HG02588 (cell line): Measurements from ENCODE around the gene FAM107B.
"Not testable (repeated sequence)": the region's sequence is repeated elsewhere in the genome, so short reads cannot be mapped to it uniquely, and the experiment has no call there.

Experiments
- ATAC-seq: cut with Tn5 transposase; IDR thresholded peaks from one replicate; pipeline ENCODE4 v1.9.1; 2021; ENCODE audit warnings: mild to moderate bottlenecking, moderate library complexity; ENCODE audit not compliant: unreplicated experiment

The FAM107B gene

DNA sequence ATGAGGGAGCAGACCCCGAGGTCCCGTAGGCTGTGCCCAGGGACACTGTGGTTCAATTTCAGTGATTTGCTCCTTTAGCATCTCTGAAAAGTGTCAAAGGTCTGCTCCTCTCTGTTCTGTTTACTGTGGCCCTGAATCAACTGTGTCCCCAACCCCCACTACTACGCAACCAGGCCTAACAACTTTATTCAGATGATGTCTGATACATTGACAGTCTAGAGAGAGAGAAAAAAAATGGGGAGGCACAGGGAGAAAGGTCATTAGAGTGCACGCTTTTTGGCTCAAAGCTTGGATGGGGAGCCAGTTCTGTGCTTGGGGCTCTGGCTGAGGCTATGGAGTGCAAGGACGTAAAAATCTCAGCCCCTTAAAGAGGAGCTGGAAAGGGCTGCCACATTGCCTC lies 77.9 kb downstream of the FAM107B start:
- no peak for ATAC-seq

DNA sequence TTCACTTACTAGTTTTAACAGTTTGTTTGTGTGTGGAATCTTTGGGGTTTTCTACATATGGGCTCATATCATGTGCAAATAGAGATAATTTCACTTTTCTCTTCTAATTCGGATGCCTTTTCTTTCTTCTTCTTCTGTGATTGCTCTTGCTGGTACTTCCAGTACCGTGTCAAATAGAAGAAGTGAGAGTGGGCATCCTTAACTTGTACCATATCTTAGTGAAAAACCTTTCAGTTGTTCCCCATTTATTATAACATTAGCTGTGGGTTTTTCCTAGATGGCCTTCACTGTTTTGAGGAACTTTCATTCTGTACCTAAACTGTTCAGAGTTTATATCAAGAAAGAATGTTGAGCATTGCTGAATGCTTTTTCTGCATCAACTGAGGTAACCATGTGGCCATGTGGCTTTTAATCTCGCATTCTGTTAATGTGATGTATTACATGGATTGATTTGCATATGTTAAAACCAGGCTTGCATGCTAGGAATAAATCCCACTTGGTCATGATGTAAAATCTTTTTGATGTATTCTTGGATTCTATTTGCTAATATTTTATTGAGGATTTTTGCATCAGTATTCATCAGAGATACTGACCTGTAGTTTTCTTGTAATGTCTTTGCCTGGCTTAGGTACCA lies 78.7 kb downstream of the FAM107B start:
- no peak for ATAC-seq

GRCh38 chr10:14693891-14694290 lies 80.8 kb downstream of the FAM107B start:
- ATAC-seq = no peak

DNA sequence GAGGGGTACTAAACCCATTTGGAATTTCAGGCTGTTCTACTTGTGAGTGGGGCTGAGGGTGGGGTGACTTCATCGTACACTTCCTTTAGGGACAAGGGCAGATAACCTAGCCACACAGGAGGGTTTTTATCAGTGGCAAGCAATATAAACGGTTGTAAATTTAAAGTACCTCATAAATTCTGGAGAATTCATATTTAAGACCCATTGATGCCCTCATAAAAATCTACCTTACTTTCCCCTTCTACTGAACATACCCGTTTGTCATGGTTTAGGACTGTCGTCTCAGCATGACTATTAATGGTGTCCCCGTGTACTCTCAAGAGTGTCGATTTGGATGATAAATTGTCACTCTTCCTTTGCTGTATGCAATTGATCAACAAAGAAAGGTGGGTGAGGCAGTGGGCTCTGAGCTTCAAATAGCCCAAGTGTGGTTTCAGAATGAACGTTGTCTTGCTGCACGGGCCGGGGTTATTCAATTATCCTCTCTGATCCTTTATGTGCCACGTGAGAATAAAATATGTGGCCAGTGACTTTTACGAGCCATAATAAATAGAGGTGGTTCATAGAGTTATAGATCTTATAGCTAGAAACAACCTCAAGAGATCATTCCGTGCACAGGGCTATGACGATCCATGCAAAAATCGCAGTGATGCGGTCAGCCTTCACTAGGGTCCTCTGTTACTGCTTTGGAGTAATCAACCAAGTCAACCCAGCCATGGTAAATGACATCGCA lies 82.2 kb downstream of the FAM107B start:
- ATAC-seq = no peak

DNA sequence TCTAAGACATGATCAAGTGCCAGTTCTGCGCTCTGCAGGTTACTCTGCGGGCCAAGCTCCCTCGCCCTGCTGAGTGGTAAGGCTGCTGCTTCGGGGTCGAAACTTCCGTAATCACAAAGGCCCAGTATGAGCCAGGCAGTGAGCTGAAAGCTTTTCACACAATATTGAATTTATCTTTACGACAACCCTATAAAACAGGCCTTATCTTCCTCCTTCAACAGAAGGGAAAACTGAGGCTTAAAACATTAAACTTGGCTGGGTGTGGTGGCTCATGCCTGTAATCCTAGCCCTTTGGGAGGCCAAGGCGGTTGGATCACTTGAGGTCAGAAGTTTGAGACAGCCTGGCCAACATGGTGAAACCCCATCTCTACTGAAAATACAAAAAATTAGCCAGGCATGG lies 83.3 kb downstream of the FAM107B start:
- ATAC-seq = no peak

- no peak for ATAC-seq
Observed at GRCh38 chr10:14688606-14689005, 86.1 kb downstream of the FAM107B start.

- ATAC-seq = not testable (repeated sequence)
Observed at GRCh38 chr10:14688189-14688588, 86.5 kb downstream of the FAM107B start.

DNA sequence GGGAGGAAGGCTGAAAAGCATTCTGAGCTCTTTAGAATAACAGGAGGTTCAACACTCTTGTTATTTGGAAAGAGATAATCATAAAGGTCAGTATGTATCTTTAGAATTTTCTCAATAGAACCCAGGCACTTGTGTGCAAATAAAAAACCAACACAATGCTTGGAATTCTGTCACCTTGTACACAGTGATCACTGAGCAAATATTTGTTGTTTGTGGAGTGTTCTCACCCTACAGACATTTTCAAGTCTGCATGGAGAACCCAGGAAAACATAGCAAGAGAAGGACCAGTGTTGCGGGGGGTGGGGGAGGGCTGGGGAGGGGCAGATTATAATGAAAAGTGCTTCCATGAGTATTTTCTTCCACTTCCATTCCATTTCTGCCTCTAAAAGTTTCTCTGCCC lies 87.4 kb downstream of the FAM107B start:
- ATAC-seq = no peak

DNA sequence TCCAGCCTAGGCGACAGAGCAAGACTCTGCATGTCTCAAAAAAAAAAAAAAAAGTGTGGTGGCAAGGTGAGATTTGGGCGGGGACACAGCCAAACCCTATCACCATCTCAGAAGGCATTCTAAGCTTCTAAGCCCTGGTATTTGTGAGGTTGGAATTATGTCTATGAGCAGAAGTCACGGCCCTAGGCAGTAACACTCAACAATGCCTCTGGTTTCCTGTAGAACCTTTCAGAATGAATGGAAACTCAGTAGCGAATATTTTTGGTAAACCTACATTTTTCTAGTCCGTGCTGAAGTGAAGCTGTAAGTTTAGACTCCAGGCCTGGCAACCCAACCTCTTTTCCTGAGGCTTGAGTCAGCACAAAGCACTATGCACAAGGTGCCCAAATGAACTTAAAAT lies 88.3 kb downstream of the FAM107B start:
- no peak for ATAC-seq

DNA sequence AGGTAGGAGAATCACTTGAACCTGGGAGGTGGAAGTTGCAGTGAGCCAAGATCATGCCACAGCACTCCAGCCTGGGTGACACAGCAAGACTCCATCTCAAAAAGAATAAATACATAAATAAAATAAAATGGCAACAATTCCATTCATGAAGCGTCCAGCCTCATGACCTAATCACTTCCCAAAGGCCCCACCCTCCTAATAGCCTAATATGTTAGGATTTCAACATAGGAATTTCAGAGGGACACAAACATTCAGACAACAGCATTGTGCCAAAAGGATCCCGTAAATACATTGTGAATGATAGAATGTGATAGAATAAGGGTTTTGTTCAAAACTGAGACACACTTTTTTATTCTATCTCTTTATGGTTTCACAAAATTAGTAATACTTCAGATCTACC lies 90.3 kb downstream of the FAM107B start:
- no peak for ATAC-seq

DNA sequence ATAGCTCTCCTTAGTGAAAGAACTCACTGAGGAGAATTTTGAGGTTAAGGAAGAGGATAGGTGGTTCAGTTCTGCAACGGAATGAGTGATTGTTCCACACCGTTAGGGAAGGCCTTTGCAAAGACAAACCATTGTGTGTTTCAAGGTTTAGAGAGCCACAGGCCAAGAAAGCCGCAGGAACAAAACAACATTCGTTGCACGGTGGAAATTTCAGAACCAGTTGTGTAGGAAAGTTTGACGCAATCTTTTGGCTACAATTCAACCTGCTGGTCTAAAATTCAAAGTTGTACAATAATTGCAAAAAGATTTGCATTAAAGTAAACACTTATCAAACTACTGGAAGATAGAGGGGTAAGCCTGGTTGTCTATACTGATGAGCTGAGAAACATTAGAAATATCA lies 91.4 kb downstream of the FAM107B start:
- ATAC-seq = no peak

GRCh38 chr10:14681802-14682201 lies 92.9 kb downstream of the FAM107B start:
- no peak for ATAC-seq

DNA sequence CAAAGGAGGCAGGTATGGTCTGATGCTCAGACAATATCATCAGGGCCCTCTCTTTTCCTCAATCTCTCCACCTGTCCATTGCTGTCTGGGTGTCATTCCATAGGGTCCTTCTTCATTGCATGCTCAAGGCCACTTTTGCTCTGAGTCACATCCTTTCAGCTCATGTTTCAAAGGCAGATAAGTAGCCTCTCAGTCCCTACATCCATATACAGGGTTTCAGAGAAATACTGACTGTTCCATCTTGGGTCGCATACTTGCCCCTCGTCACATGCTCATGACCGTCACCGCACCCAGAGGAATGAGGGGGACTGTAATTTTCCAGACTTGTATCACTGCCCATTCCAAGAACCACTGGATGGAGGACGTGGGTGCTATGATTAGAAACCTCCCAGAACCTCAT lies 93.4 kb downstream of the FAM107B start:
- ATAC-seq = no peak

DNA sequence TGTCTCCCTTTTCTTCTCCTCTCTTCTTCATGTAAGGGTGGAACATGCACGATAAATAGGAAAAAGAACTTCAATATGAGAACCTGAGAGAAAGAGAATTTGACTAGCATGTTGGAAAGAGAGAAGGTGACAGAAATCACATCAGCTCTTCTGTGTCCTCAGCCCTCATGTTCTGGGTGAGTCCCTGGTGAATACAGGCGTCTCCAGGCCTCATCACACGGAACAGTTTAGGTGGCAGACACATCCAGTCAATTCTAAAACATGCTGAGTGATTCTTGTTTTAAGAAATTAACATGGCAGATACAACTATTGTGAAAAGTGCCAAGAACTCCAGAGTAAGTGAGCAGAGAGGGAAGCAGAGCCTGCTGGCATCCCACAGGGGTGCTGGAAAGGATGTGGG lies 96.1 kb downstream of the FAM107B start:
- ATAC-seq = no peak

GRCh38 chr10:14676732-14677131 lies 98.0 kb downstream of the FAM107B start:
- ATAC-seq = no peak

GRCh38 chr10:14674376-14675050 lies 100.2 kb downstream of the FAM107B start:
- no peak for ATAC-seq

- no peak for ATAC-seq
Observed at GRCh38 chr10:14673189-14673861, 101.4 kb downstream of the FAM107B start.

GRCh38 chr10:14671386-14671831 lies 103.3 kb downstream of the FAM107B start:
- no peak for ATAC-seq

DNA sequence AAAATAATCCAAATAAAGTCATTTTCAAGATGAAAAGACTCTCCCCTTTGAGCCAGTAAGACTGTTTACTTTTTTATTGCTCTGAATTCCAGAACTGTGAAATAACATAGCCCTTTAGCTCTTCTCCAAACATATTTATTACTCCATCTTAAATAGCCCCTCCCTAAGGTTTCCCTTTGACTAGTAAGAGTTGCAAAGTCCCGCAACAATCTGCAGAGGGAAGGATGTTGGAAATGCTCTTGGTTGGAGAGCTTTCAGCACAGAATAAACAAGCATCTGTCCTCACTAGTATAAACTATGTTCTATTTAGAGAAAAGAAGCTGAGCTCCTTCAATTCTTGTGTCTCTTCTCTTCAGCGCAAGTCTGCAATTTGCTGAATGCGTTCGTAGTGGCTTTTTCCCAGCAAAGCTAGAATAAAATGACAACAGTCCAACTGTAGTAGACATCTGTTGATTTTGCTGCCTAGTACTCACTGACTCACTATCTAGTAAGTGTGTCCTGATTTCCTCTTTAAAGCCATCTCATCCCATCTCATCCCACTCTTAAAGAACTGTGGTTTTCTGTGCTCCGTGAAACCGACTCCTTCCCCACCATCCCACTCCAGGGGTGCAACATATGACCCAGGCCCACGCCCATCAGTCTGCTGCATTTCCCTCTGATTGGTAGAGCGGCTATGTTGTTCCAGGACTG lies 104.0 kb downstream of the FAM107B start:
- ATAC-seq = no peak

DNA sequence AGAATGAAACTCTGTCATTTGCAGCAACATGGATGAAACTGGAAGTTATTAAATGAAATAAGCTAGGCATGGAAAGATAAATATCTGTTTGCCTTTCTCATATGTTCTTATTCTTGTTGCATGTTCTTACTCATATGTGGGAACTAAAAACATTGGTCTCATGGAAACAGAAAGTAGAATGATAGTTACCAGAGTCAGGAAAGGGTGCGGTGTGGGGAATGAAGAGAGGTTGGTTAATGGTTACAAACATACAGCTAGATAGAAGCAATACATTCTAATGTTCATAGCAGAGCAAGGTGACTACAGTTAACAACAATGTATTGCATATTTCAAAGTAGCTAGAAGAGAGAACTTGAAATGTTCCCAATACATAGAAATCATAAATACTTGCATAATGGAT lies 105.1 kb downstream of the FAM107B start:
- ATAC-seq = no peak

DNA sequence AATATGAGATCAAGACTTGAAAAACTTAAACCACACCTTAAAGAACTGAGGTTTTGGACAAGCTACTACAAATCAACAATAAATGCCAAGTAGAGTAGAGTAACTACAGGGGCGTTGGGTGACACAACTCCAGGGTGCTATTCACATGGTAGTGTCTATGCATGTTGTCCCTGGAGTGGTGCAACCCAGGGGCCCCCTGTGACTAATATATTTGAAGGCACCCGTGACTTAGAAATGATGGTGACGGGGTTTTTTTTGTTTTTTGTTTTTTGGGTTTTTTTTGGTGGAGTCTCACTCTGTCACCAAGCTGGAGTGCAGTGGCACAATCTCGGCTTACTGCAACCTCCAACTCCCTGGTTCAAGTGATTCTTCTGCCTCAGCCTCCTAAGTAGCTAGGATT lies 106.9 kb downstream of the FAM107B start:
- no peak for ATAC-seq
